ENCODE measurements around the gene SPIN1.

Gene SPIN1

DNA sequence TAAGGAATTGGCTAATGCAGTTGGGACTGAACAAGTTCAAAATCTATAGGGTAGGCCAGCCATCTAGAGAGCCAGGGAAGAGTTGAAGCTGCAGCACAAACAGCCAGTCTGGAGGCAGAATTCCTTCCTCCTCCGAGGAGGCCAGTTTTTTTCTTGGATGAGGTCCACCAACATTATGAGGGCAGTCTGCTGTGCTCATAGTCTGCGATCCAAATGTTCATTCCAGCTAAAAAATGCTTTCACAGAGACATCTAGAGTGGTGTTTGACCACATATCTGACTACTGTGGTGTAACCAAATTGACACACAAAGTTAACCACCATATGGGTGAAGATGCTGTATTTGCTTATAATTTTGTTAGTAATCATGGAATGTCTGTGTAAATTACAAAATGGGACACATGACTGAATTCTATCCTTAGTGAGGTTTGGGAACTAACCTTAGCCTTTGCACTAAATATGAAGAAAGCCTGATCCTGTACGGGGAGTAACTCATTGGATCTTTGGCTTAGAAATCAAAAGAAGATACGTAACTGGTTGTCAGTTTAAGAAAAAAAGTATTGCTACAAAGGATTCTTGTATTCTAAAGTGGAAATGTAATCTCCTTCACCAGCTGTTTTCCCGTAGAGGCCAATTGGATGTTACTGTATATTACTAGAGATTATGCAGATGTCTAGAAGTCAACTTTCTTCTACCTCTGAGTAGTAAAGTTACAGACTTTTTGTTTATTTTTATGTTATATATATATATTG lies 70.6 kb downstream of the SPIN1 start:
- Histone ChIP-seq H3K79me2 (ENCODE audit: insufficient read depth, low read length) (no peaks in the 10 kb centered on the region), H3K36me3 (ENCODE audit: low read length) (peaks cover 3% of the 10 kb centered on the region; the same call in 1 of the 2 replicates)

DNA sequence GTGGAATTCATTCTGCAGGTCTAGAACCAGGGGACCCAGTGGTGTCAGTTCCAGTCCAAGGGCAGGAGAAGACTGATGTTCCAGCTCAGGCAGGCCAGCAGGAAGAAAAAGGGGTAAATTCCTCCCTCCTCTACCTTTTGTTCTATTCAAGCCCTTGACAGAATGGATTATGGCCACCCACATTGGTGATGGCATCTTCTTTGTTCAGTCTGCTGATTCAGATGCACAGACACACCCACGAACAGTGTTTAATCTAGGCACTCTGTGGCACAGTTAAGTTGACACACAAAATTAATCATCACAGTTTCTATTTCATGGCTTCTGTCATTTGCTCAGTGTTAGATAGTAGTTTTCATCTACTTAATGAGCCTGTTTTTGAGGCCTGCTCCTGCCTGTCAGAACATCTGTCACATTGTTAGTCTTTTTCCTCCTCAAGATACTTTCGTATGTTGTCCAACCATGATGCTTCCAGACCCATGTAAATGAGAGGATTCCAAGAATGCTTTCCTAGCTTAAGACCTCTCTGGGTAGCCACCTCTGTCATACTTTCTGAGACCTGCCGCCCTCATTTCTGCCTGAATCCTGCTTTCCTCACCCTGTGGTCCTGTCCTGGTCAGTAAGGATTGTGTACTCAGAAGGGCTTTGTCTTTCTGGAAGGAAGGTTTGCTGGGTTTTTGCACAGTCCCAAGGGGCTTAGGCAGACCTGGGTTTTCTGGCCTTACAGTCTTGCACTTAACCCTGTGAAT lies 72.5 kb downstream of the SPIN1 start:
- H3K9me3 ChIP-seq (ENCODE audit: insufficient read depth, low read length) = no peaks in the 10 kb centered on the region
- H3K27me3 ChIP-seq (ENCODE audit: low read length) = no peaks in the 10 kb centered on the region
- H4K20me1 ChIP-seq (ENCODE audit: low read depth, low read length) = no peaks in the 10 kb centered on the region
- H3K36me3 ChIP-seq (ENCODE audit: low read length) = peaks cover 3% of the 10 kb centered on the region; the same call in 1 of the 2 replicates
- H3K9me2 ChIP-seq (replicated peaks; ENCODE audit: insufficient read depth, low read length) = no peaks in the 10 kb centered on the region
- H3K27ac ChIP-seq (ENCODE audit: low read depth, low read length) = no peak overlapping the region
- no peak overlapping the region for H2AFZ ChIP-seq (ENCODE audit: low read depth, low read length, severe bottlenecking)
- no peaks in the 10 kb centered on the region; the same call in 1 of the 2 replicates for H3K79me2 ChIP-seq (ENCODE audit: insufficient read depth, low read length)
- no peak overlapping the region for H3K4me2 ChIP-seq (ENCODE audit: low read depth, low read length, poor library complexity, severe bottlenecking)
- H3K9ac ChIP-seq (ENCODE audit: low read length) = no peak overlapping the region
- H3K4me3 ChIP-seq (ENCODE audit: insufficient read depth, low read length, poor library complexity, severe bottlenecking) = no peak overlapping the region
- no peak for TF ChIP-seq EZH2phosphoT487 (conservative IDR thresholded peaks at IDR 0.05; ENCODE audit: low read length)
- TF ChIP-seq, protein P1, sequence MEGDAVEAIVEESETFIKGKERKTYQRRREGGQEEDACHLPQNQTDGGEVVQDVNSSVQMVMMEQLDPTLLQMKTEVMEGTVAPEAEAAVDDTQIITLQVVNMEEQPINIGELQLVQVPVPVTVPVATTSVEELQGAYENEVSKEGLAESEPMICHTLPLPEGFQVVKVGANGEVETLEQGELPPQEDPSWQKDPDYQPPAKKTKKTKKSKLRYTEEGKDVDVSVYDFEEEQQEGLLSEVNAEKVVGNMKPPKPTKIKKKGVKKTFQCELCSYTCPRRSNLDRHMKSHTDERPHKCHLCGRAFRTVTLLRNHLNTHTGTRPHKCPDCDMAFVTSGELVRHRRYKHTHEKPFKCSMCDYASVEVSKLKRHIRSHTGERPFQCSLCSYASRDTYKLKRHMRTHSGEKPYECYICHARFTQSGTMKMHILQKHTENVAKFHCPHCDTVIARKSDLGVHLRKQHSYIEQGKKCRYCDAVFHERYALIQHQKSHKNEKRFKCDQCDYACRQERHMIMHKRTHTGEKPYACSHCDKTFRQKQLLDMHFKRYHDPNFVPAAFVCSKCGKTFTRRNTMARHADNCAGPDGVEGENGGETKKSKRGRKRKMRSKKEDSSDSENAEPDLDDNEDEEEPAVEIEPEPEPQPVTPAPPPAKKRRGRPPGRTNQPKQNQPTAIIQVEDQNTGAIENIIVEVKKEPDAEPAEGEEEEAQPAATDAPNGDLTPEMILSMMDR (IDR thresholded peaks at IDR 0.05; ENCODE audit: insufficient read depth, low read length, poor library complexity, severe bottlenecking) = no peak
- no peaks in the 10 kb centered on the region for H3F3A ChIP-seq (ENCODE audit: insufficient read depth)

More for the DNA sequence above, 70.6 kb downstream of the SPIN1 start:
- H3K27ac ChIP-seq (ENCODE audit: low read depth, low read length) = no peak overlapping the region
- H3F3A ChIP-seq (ENCODE audit: insufficient read depth) = no peaks in the 10 kb centered on the region
- H3K27me3 ChIP-seq (ENCODE audit: low read length) = no peaks in the 10 kb centered on the region
- no peaks in the 10 kb centered on the region for H3K9me3 ChIP-seq (ENCODE audit: insufficient read depth, low read length)
- no peak for TF ChIP-seq EZH2phosphoT487 (conservative IDR thresholded peaks at IDR 0.05; ENCODE audit: low read length)
- TF ChIP-seq, protein P1 (IDR thresholded peaks at IDR 0.05; ENCODE audit: insufficient read depth, low read length, poor library complexity, severe bottlenecking) = no peak
- H3K4me3 ChIP-seq (ENCODE audit: insufficient read depth, low read length, poor library complexity, severe bottlenecking) = no peak overlapping the region
- no peak overlapping the region for H3K9ac ChIP-seq (ENCODE audit: low read length)
- H3K9me2 ChIP-seq (replicated peaks; ENCODE audit: insufficient read depth, low read length) = no peaks in the 10 kb centered on the region
- no peak overlapping the region for H3K4me2 ChIP-seq (ENCODE audit: low read depth, low read length, poor library complexity, severe bottlenecking)
- no peaks in the 10 kb centered on the region for H4K20me1 ChIP-seq (ENCODE audit: low read depth, low read length)
- no peak overlapping the region for H2AFZ ChIP-seq (ENCODE audit: low read depth, low read length, severe bottlenecking)

DNA sequence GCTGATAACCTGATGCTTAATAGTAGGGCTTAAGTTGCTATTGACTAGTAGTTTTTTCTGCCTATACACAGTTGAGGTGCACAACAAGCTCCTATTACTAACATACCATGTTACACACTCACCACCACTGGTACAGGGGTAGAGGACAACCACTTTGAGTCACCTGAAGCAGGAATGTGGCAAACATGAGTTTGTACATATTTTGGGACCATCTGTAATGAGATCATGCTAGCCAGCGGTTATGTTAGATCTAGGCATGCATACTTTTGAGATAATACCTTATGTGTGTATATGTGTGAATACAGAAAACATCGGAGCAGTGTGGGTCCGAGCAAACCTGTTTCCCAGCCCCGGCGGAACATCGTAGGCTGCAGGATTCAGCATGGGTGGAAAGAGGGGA lies 73.9 kb downstream of the SPIN1 start:
- Histone ChIP-seq H2AFZ (ENCODE audit: low read depth, low read length, severe bottlenecking) (no peak overlapping the region), H4K20me1 (ENCODE audit: low read depth, low read length) (no peaks in the 10 kb centered on the region), H3K27me3 (ENCODE audit: low read length) (no peaks in the 10 kb centered on the region), H3K27ac (ENCODE audit: low read depth, low read length) (no peak overlapping the region), H3K9ac (ENCODE audit: low read length) (no peak overlapping the region), H3F3A (ENCODE audit: insufficient read depth) (no peaks in the 10 kb centered on the region), H3K9me2 (replicated peaks; ENCODE audit: insufficient read depth, low read length) (no peaks in the 10 kb centered on the region), H3K36me3 (ENCODE audit: low read length) (no peaks in the 10 kb centered on the region; the same call in 1 of the 2 replicates), H3K9me3 (ENCODE audit: insufficient read depth, low read length) (no peaks in the 10 kb centered on the region), H3K79me2 (ENCODE audit: insufficient read depth, low read length) (no peaks in the 10 kb centered on the region; the same call in 1 of the 2 replicates), H3K4me3 (ENCODE audit: insufficient read depth, low read length, poor library complexity, severe bottlenecking) (no peak overlapping the region), H3K4me2 (ENCODE audit: low read depth, low read length, poor library complexity, severe bottlenecking) (no peak overlapping the region)
- TF ChIP-seq, protein P1 (IDR thresholded peaks at IDR 0.05; ENCODE audit: insufficient read depth, low read length, poor library complexity, severe bottlenecking) = no peak
- TF ChIP-seq EZH2phosphoT487 (conservative IDR thresholded peaks at IDR 0.05; ENCODE audit: low read length) = no peak

Measured in SU-DHL-6 (cell line).